HepG2 (cell line): ENCODE measurements around the gene LDLRAD2. TPM values are rescaled to one million over a fixed set of nuclear protein-coding genes. Genes with fewer than 3 reads are reported as not detected.

Experiments used
- ATAC-seq: fragments of 200-7000 bp; cut with Tn5 transposase; 3 replicates; pipeline ENCODE4 v1.9.1; 2020; ENCODE audit warnings: mild to moderate bottlenecking, moderate library complexity
- BruUV-seq: library from RNA; stranded (reverse); fragments of 400-500 nt; replicated peaks from 2 replicates; lab custom pipeline; 2021; lab: Mats Ljungman, UMichigan
- CTCF ChIA-PET: fragments of 300-600 bp; formaldehyde crosslinking; extraction: SDS; loops from one replicate; lab custom pipeline; 2021; ENCODE audit warnings: low total read pairs, inconsistent platforms, low intra/inter-chr PET ratio; lab: Yijun Ruan, JAX
- POLR2A ChIA-PET: fragments of 350-600 bp; sonication (Branson Sonifier 250); formaldehyde crosslinking; loops from one replicate; lab custom pipeline; 2020; ENCODE audit warnings: antibody characterized with exemption, inconsistent platforms; lab: Yijun Ruan, JAX
- DNase-seq: peaks from one replicate; pipeline ENCODE4 v3.0.0-alpha.2; 2015; ENCODE audit warnings: low spot score
- FAIRE-seq: peaks from 3 replicates; lab custom pipeline; 2011; peaks lifted over from hg19 to GRCh38; lab: Jason Lieb, UNC
- H2AFZ ChIP-seq: one replicate; pipeline ENCODE4 v1.6.1; 2011; ENCODE audit warnings: low read length, inconsistent platforms
- H3K27ac ChIP-seq: fragments of 300-600 bp; 3 replicates; pipeline ENCODE4 v1.8.0; 2011; ENCODE audit warnings: mixed run types, mild to moderate bottlenecking, mixed read lengths, low read length, inconsistent platforms; ENCODE audit not compliant: insufficient read depth; ENCODE audit errors: extremely low read length
- H3K27me3 ChIP-seq, 2 experiments: fragments of 200-600 bp in 1 of 2; 2 replicates in 1 of 2; 3 replicates in 1 of 2; pipeline versions ENCODE4 v1.6.0 to v1.8.0; 2011; ENCODE audit warnings: low read length in 2 of 2, mild to moderate bottlenecking in 2 of 2, moderate library complexity in 2 of 2, inconsistent platforms in 1 of 2; ENCODE audit not compliant: insufficient read depth in 2 of 2, control insufficient read depth in 1 of 2
- H3K36me3 ChIP-seq, 2 experiments: fragments of 200-600 bp in 1 of 2; replicated peaks in 1 of 2; 2 replicates in 1 of 2; 3 replicates in 1 of 2; pipeline versions ENCODE4 v1.5.1 to v1.8.0; 2011; ENCODE audit warnings: low read length in 2 of 2, inconsistent platforms in 1 of 2; ENCODE audit not compliant: insufficient read depth in 2 of 2, control insufficient read depth in 1 of 2
- H3K4me1 ChIP-seq: 2 replicates; pipeline ENCODE4 v1.5.1; 2012; ENCODE audit warnings: low read length, inconsistent platforms; ENCODE audit not compliant: insufficient read depth
- H3K4me2 ChIP-seq: 2 replicates; pipeline ENCODE4 v1.6.0; 2011; ENCODE audit warnings: low read depth, low read length, inconsistent platforms
- H3K4me3 ChIP-seq, 3 experiments: fragments of 200-600 bp in 1 of 3; sonication (generic), shearing (Covaris generic) in 1 of 3; replicated peaks in 1 of 3; 2 replicates each; pipeline ENCODE4 v1.5.1; 2011 to 2016; ENCODE audit warnings: low read length in 3 of 3, inconsistent platforms in 2 of 3, low read depth in 2 of 3, mild to moderate bottlenecking in 2 of 3, control low read depth in 1 of 3, mixed read lengths in 1 of 3; ENCODE audit not compliant: insufficient read depth in 1 of 3
- H3K79me2 ChIP-seq: one replicate; pipeline ENCODE4 v1.6.1; 2011; ENCODE audit warnings: low read length, inconsistent platforms; ENCODE audit not compliant: insufficient read depth
- H3K9ac ChIP-seq: 2 replicates; pipeline ENCODE4 v1.6.0; 2011; ENCODE audit warnings: mild to moderate bottlenecking, low read depth, low read length, inconsistent platforms; ENCODE audit not compliant: insufficient read depth
- H3K9me3 ChIP-seq: 2 replicates; pipeline ENCODE4 v1.5.1; 2012; ENCODE audit warnings: mild to moderate bottlenecking, low read length
- H4K20me1 ChIP-seq: 2 replicates; pipeline ENCODE4 v1.6.0; 2011; ENCODE audit warnings: inconsistent platforms, mild to moderate bottlenecking, low read length, moderate library complexity; ENCODE audit not compliant: insufficient read depth
- RBFOX2 ChIP-seq: fragments of 200-400 bp; formaldehyde crosslinking; IDR thresholded peaks from 2 replicates; pipeline ENCODE4 v1.6.1; 2017; ENCODE audit warnings: low read depth, mild to moderate bottlenecking, low read length
- ZNF572 ChIP-seq: sonication (generic); formaldehyde crosslinking; IDR thresholded peaks from 2 replicates; pipeline ENCODE4 v1.5.1; 2020; ENCODE audit warnings: mild to moderate bottlenecking, missing genetic modification reagents
- WGBS: methylation state at CpG from one replicate; pipeline ENCODE4 v1.1.6; 2017; ENCODE audit warnings: low lambda C conversion rate; 5-methylcytosine and 5-hydroxymethylcytosine counted together
- in situ Hi-C: cut with HindIII; loops from 2 replicates; pipeline ENCODE4 v1.10.0; 2017; ENCODE audit warnings: low pct_unique_long_range_greater_than_20kb; ENCODE audit not compliant: extremely low pct_ligation_motif_present
- intact Hi-C: fragments of 100-400 bp; cut with micrococcal nuclease; formaldehyde crosslinking; loops from one replicate; pipeline ENCODE4 v1.10.0; 2022; ENCODE audit not compliant: unreplicated experiment
- polyA plus RNA-seq, 8 experiments: library from polyadenylated mRNA; depleted of rRNA in 3 of 8; stranded (reverse) in 7 of 8; unstranded in 1 of 8; fragments of >200 nt; fragmentation: Illumina TruSeq in 4 of 8; extraction: Trizol in 4 of 8; gene quantifications; 2 replicates each; pipeline versions ENCODE4 v1.2.1 to v1.2.3, GENCODE V29; 2011 to 2016; ENCODE audit warnings: low read depth in 4 of 8, missing spikeins in 1 of 8, mixed read lengths in 1 of 8; ENCODE audit not compliant: insufficient read depth in 1 of 8
- total RNA-seq, 5 experiments: library from RNA; depleted of rRNA; stranded (reverse); fragments of >200 nt; fragmentation: Illumina TruSeq; extraction: Trizol; gene quantifications; 2 replicates each; pipeline ENCODE4 v1.2.3, GENCODE V29; 2016; ENCODE audit warnings: low read depth in 1 of 5
- TF ChIP-seq, protein P1 (sequence below): sonication (generic); formaldehyde crosslinking; IDR thresholded peaks from 2 replicates; pipeline ENCODE4 v1.5.1; 2020; ENCODE audit warnings: mild to moderate bottlenecking, missing genetic modification reagents, moderate library complexity

LDLRAD2 gene
- total and polyA plus RNA-seq, 2 of the 13 experiments (the other 11 are each of a cell fraction or from before 2014, with no cell fraction given), result not detected

DNA sequence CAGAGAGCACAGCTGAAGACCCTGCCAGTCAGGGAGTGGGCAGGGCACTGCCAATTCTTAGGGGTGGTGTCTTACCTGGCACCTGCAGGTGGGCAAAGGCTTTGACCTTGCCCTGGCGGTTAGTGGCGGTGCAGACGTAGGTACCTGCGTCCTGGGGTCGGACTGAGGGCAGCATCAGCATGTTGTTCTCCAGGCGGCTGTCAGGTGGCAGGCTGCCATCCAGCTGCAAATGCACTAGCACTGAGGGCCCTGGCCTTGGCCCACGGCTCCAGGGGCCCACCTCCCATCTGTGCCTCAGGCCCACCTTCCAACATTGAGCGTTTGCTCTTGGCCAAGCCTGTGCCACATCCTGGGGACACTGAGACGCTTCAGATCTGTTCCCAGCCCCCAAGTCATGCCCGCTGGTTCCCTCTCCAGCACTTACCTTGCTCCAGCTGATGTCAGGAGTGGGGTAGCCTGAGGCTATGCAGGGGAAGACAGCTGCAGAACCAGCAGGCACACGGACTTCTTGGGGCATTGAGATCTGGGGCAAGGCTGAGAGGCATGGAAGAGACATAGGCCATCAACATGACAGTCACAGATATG, 21.4 kb downstream of the LDLRAD2 start:
- Histone ChIP-seq H3K4me3 (no peak overlapping the region), H3K27me3 (no peaks in the 10 kb centered on the region), H3K79me2 (no peaks in the 10 kb centered on the region), H3K9ac (no peak overlapping the region)
- TF ChIP-seq ZNF572 (no peak), RBFOX2 (no peak)
- TF ChIP-seq, protein P1, sequence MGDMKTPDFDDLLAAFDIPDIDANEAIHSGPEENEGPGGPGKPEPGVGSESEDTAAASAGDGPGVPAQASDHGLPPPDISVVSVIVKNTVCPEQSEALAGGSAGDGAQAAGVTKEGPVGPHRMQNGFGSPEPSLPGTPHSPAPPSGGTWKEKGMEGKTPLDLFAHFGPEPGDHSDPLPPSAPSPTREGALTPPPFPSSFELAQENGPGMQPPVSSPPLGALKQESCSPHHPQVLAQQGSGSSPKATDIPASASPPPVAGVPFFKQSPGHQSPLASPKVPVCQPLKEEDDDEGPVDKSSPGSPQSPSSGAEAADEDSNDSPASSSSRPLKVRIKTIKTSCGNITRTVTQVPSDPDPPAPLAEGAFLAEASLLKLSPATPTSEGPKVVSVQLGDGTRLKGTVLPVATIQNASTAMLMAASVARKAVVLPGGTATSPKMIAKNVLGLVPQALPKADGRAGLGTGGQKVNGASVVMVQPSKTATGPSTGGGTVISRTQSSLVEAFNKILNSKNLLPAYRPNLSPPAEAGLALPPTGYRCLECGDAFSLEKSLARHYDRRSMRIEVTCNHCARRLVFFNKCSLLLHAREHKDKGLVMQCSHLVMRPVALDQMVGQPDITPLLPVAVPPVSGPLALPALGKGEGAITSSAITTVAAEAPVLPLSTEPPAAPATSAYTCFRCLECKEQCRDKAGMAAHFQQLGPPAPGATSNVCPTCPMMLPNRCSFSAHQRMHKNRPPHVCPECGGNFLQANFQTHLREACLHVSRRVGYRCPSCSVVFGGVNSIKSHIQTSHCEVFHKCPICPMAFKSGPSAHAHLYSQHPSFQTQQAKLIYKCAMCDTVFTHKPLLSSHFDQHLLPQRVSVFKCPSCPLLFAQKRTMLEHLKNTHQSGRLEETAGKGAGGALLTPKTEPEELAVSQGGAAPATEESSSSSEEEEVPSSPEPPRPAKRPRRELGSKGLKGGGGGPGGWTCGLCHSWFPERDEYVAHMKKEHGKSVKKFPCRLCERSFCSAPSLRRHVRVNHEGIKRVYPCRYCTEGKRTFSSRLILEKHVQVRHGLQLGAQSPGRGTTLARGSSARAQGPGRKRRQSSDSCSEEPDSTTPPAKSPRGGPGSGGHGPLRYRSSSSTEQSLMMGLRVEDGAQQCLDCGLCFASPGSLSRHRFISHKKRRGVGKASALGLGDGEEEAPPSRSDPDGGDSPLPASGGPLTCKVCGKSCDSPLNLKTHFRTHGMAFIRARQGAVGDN (CRISPR knock-in tag), result 0 out of 2 replicates have a peak, but pooled peaks have one; percentile 15
- TF ChIP-seq, all 625 proteins: peak for 1
- H3K4me1 ChIP-seq, result 0 out of 2 replicates have a peak, but pooled peaks cover 8% of the 10 kb centered on the region
- ChIA-PET POLR2A (no interaction called here), CTCF (no interaction called here)
- intact Hi-C loops, result no loop called here
- ATAC-seq (no peak), FAIRE-seq (no peak), DNase-seq (no peak)
- no peak overlapping the region for H3K27ac ChIP-seq
- in situ Hi-C loops, result no loop called here
- no peak overlapping the region for H3K4me2 ChIP-seq
- no peaks in the 10 kb centered on the region for H4K20me1 ChIP-seq
- no peaks in the 10 kb centered on the region for H3K9me3 ChIP-seq
- no TSS peak for BruUV-seq
- WGBS, result 100% methylated on average over 1 of the region's 11 CpGs
- no peak overlapping the region for H2AFZ ChIP-seq
- peaks cover 30 to 40% of the 10 kb centered on the region in 2 experiments for H3K36me3 ChIP-seq
